GM23338 (cell line): ENCODE measurements around the gene NENF. TPM values are rescaled to one million over a fixed set of nuclear protein-coding genes. Genes with fewer than 3 reads are reported as not detected.

Source experiments
- ATAC-seq: fragments of 200-7000 bp; cut with Tn5 transposase; 3 replicates; pipeline ENCODE4 v1.9.1; 2020
- DNase-seq: peaks from one replicate; pipeline ENCODE4 v3.0.0-alpha.2; 2015; ENCODE audit warnings: low spot score
- H2AFZ ChIP-seq: fragments of 200-600 bp; sonication (generic); 2 replicates; pipeline ENCODE4 v1.8.0; 2016; ENCODE audit warnings: antibody characterized with exemption, mild to moderate bottlenecking, moderate library complexity
- H3F3A ChIP-seq: fragments of 200-600 bp; sonication (generic); replicated peaks from 2 replicates; pipeline ENCODE4 v1.8.0; 2017; ENCODE audit warnings: antibody characterized with exemption, mixed run types, low read depth
- H3K27ac ChIP-seq: fragments of 200-600 bp; sonication (generic); 2 replicates; pipeline ENCODE4 v1.6.1; 2016; ENCODE audit warnings: low read depth
- H3K27me3 ChIP-seq: fragments of 200-600 bp; sonication (generic); 2 replicates; pipeline ENCODE4 v1.8.0; 2016; ENCODE audit warnings: mild to moderate bottlenecking, mixed run types, moderate library complexity; ENCODE audit not compliant: insufficient read depth
- H3K36me3 ChIP-seq: fragments of 200-600 bp; sonication (generic); 2 replicates; pipeline ENCODE4 v1.8.0; 2016; ENCODE audit warnings: mild to moderate bottlenecking; ENCODE audit not compliant: insufficient read depth
- H3K4me1 ChIP-seq: fragments of 200-600 bp; sonication (generic); 2 replicates; pipeline ENCODE4 v1.8.0; 2016; ENCODE audit warnings: mild to moderate bottlenecking, moderate library complexity; ENCODE audit not compliant: insufficient read depth
- H3K4me2 ChIP-seq: fragments of 200-600 bp; sonication (generic); 2 replicates; pipeline ENCODE4 v1.7.1; 2017; ENCODE audit warnings: mixed run types
- H3K4me3 ChIP-seq: fragments of 200-600 bp; sonication (generic); 2 replicates; pipeline ENCODE4 v1.6.1; 2016; ENCODE audit warnings: mixed run types
- H3K79me2 ChIP-seq: fragments of 200-600 bp; sonication (generic); replicated peaks from 2 replicates; pipeline ENCODE4 v1.8.0; 2017; ENCODE audit warnings: mild to moderate bottlenecking; ENCODE audit not compliant: insufficient read depth
- H3K9me2 ChIP-seq: fragments of 200-600 bp; sonication (generic); 2 replicates; pipeline ENCODE4 v1.8.0; 2017; ENCODE audit not compliant: insufficient read depth
- H4K20me1 ChIP-seq: fragments of 200-600 bp; sonication (generic); replicated peaks from 2 replicates; pipeline ENCODE4 v1.8.0; 2017; ENCODE audit warnings: mild to moderate bottlenecking; ENCODE audit not compliant: insufficient read depth
- H3K27ac Mint-ChIP-seq: 2 replicates; pipeline ENCODE4 v1.8.0; 2020; ENCODE audit warnings: inconsistent platforms, mild to moderate bottlenecking, moderate library complexity, mixed read lengths
- H3K27me3 Mint-ChIP-seq: 3 replicates; pipeline ENCODE4 v1.8.0; 2022; ENCODE audit warnings: low read depth, mild to moderate bottlenecking, moderate library complexity, mixed read lengths, inconsistent platforms; ENCODE audit not compliant: insufficient read depth, poor library complexity
- H3K36me3 Mint-ChIP-seq: 3 replicates; pipeline ENCODE4 v1.8.0; 2021; ENCODE audit warnings: low read depth, mild to moderate bottlenecking, inconsistent platforms, moderate library complexity, mixed read lengths
- H3K4me1 Mint-ChIP-seq: 3 replicates; pipeline ENCODE4 v1.8.0; 2020; ENCODE audit warnings: mild to moderate bottlenecking, inconsistent platforms, mixed read lengths
- H3K4me3 Mint-ChIP-seq: 3 replicates; pipeline ENCODE4 v1.8.0; 2021; ENCODE audit warnings: moderate library complexity, mild to moderate bottlenecking, inconsistent platforms, mixed read lengths
- H3K9me3 Mint-ChIP-seq: 3 replicates; pipeline ENCODE4 v1.8.0; 2020; ENCODE audit warnings: moderate library complexity, mild to moderate bottlenecking, inconsistent platforms, mixed read lengths
- EZH2 ChIP-seq: fragments of 200-600 bp; sonication (generic); IDR thresholded peaks from one replicate; pipeline ENCODE4 v1.8.0; 2017; ENCODE audit warnings: antibody characterized with exemption, mild to moderate bottlenecking, low read depth; ENCODE audit not compliant: unreplicated experiment
- JUNB ChIP-seq: IDR thresholded peaks from one replicate; pipeline ENCODE4 v1.6.1; 2016; ENCODE audit warnings: antibody characterized with exemption; ENCODE audit not compliant: unreplicated experiment
- NANOG ChIP-seq: IDR thresholded peaks from 2 replicates; pipeline ENCODE4 v1.6.1; 2016; ENCODE audit warnings: antibody characterized with exemption, borderline replicate concordance
- STAT1 ChIP-seq: IDR thresholded peaks from one replicate; pipeline ENCODE4 v1.6.1; 2016; ENCODE audit warnings: antibody characterized with exemption; ENCODE audit not compliant: unreplicated experiment
- ZNF114 ChIP-seq: fragments of 250-450 bp; sonication (Bioruptor Pico); IDR thresholded peaks from 2 replicates; pipeline ENCODE4 v1.5.0; 2020; ENCODE audit warnings: mild to moderate bottlenecking, moderate library complexity
- ZNF462 ChIP-seq: fragments of 250-450 bp; sonication (Bioruptor Pico); IDR thresholded peaks from 2 replicates; pipeline ENCODE4 v1.5.0; 2020; ENCODE audit warnings: mild to moderate bottlenecking, moderate library complexity
- polyA plus RNA-seq: library from polyadenylated mRNA; unstranded; fragments of >200 nt; fragmentation: Nextera tagmentation; extraction: Ambion mirVana; gene quantifications from 2 replicates; pipeline ENCODE4 v1.2.1, GENCODE V29; 2016
- total RNA-seq: library from RNA; depleted of rRNA; stranded (reverse); fragments of >200 nt; shearing (Covaris generic); gene quantifications from 2 replicates; pipeline ENCODE4 v1.2.3, GENCODE V29; 2014
- TF ChIP-seq, protein P1 (sequence below), 2 experiments: fragments of 200-600 bp in 1 of 2; sonication (generic) in 1 of 2; conservative IDR thresholded peaks; 2 replicates each; pipeline versions ENCODE4 v1.5.1 to v1.6.1; 2016 to 2017; ENCODE audit warnings: antibody characterized with exemption in 2 of 2, low read depth in 2 of 2, mild to moderate bottlenecking in 2 of 2, moderate library complexity in 1 of 2
- TF ChIP-seq, protein P2 (sequence below): IDR thresholded peaks from 2 replicates; pipeline ENCODE4 v1.6.1; 2016; ENCODE audit warnings: antibody characterized with exemption

Gene NENF
- total and polyA plus RNA-seq, 2 experiments from 2014 or later = 27.6 to 60.7 TPM

DNA sequence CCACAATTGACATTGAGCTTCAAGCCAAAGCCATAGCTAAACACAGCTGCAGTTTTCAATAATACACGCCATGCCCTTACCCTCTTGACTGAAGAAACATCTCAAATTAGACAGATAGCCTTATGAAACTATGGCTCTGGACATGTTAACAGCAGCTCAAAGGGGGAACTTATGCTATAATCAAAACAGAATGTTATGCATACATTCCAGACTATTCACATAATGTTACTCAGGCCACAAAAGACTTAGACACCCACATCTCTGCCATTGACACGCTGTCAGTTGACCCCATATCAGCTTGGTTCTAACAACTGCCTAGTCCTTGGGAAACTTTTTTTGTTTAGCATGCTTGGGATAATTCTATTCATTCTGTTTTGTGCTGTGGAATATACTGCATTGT is 2.3 kb upstream of the NENF start:
- peaks cover 8% of the 10 kb centered on the region for H3K27me3 Mint-ChIP-seq
- no peaks in the 10 kb centered on the region for H3K36me3 Mint-ChIP-seq
- peaks cover 18% of the 10 kb centered on the region for H3K4me1 Mint-ChIP-seq
- no peak overlapping the region for H3K27ac Mint-ChIP-seq
- Histone ChIP-seq H3K79me2 (no peaks in the 10 kb centered on the region), H3K27ac (no peak overlapping the region), H3K4me1 (peaks cover 16% of the 10 kb centered on the region; the same call in 1 of the 2 replicates), H3K4me2 (no peak overlapping the region), H4K20me1 (no peaks in the 10 kb centered on the region), H3K27me3 (peaks cover 12% of the 10 kb centered on the region), H2AFZ (no peak overlapping the region), H3K9me2 (no peaks in the 10 kb centered on the region), H3K36me3 (no peaks in the 10 kb centered on the region), H3K4me3 (no peak overlapping the region), H3F3A (no peaks in the 10 kb centered on the region)
- no peak for TF ChIP-seq JUNB
- TF ChIP-seq ZNF114 (CRISPR knock-in tag) = no peak
- DNase-seq (no peak), ATAC-seq (no peak)
- no peaks in the 10 kb centered on the region for H3K9me3 Mint-ChIP-seq
- H3K4me3 Mint-ChIP-seq = no peak overlapping the region

DNA sequence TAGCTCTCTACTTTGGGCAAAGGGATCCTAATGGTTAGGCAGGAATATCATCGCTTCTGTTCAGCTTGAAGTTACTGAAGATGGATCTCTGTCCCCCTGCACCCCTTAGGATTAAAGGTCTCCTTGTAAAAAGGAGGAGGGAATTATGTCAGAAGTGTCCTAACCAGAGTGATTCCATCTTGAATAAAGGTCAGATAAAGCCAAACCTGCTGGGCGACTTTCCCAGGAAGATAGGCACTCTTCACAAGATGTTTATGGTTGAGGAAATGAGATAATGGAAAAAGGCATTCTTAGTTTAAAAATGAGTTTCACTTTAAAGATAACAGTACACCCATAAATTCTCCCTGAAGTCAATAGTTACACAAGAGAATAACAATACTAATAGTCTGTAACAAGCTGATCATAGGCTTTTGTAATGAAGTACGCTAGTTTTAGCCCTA is 1.7 kb upstream of the NENF start:
- DNase-seq (no peak), ATAC-seq (no peak)
- Histone ChIP-seq H3K4me2 (no peak overlapping the region), H3K36me3 (no peaks in the 10 kb centered on the region), H3K27me3 (peaks cover 12% of the 10 kb centered on the region), H3K79me2 (no peaks in the 10 kb centered on the region), H3K4me1 (peaks cover 16% of the 10 kb centered on the region; the same call in 1 of the 2 replicates), H3K9me2 (no peaks in the 10 kb centered on the region), H4K20me1 (no peaks in the 10 kb centered on the region), H3K27ac (no peak overlapping the region), H3F3A (no peaks in the 10 kb centered on the region), H3K4me3 (no peak overlapping the region), H2AFZ (no peak overlapping the region)
- peaks cover 18% of the 10 kb centered on the region for H3K4me1 Mint-ChIP-seq
- no peak for TF ChIP-seq JUNB
- TF ChIP-seq STAT1 = no peak
- H3K9me3 Mint-ChIP-seq = no peaks in the 10 kb centered on the region
- peaks cover 8% of the 10 kb centered on the region for H3K27me3 Mint-ChIP-seq
- no peak overlapping the region for H3K27ac Mint-ChIP-seq
- H3K4me3 Mint-ChIP-seq = no peak overlapping the region
- no peaks in the 10 kb centered on the region for H3K36me3 Mint-ChIP-seq

- peaks cover 18% of the 10 kb centered on the region for H3K4me1 Mint-ChIP-seq
- H3K36me3 Mint-ChIP-seq = no peaks in the 10 kb centered on the region
- ATAC-seq (peak; percentile 34), DNase-seq (peak; percentile 56)
- Histone ChIP-seq H4K20me1 (0 out of 2 replicates have a peak, but pooled peaks cover 4% of the 10 kb centered on the region), H3K79me2 (no peaks in the 10 kb centered on the region), H3F3A (no peaks in the 10 kb centered on the region), H3K9me2 (no peaks in the 10 kb centered on the region), H3K4me3 (no peak overlapping the region), H3K4me2 (peak overlapping the region; percentile 78; the same call in 1 of the 2 replicates), H3K4me1 (peaks cover 16% of the 10 kb centered on the region; the same call in 1 of the 2 replicates), H3K27ac (no peak overlapping the region), H2AFZ (no peak overlapping the region), H3K27me3 (peaks cover 12% of the 10 kb centered on the region), H3K36me3 (no peaks in the 10 kb centered on the region)
- H3K27ac Mint-ChIP-seq = no peak overlapping the region
- H3K4me3 Mint-ChIP-seq = peak overlapping the region; percentile 5; the same call in 1 of the 3 replicates
- no peaks in the 10 kb centered on the region for H3K9me3 Mint-ChIP-seq
- H3K27me3 Mint-ChIP-seq = peaks cover 8% of the 10 kb centered on the region
- TF ChIP-seq ZNF114 (CRISPR knock-in tag) = no peak
- TF ChIP-seq, protein P1, sequence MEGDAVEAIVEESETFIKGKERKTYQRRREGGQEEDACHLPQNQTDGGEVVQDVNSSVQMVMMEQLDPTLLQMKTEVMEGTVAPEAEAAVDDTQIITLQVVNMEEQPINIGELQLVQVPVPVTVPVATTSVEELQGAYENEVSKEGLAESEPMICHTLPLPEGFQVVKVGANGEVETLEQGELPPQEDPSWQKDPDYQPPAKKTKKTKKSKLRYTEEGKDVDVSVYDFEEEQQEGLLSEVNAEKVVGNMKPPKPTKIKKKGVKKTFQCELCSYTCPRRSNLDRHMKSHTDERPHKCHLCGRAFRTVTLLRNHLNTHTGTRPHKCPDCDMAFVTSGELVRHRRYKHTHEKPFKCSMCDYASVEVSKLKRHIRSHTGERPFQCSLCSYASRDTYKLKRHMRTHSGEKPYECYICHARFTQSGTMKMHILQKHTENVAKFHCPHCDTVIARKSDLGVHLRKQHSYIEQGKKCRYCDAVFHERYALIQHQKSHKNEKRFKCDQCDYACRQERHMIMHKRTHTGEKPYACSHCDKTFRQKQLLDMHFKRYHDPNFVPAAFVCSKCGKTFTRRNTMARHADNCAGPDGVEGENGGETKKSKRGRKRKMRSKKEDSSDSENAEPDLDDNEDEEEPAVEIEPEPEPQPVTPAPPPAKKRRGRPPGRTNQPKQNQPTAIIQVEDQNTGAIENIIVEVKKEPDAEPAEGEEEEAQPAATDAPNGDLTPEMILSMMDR (conservative IDR thresholded peaks at IDR 0.05; ENCODE audit: low read depth in 2 of 2) = no peak
- TF ChIP-seq EZH2 = no peak
- no peak for TF ChIP-seq NANOG
- TF ChIP-seq, protein P2, sequence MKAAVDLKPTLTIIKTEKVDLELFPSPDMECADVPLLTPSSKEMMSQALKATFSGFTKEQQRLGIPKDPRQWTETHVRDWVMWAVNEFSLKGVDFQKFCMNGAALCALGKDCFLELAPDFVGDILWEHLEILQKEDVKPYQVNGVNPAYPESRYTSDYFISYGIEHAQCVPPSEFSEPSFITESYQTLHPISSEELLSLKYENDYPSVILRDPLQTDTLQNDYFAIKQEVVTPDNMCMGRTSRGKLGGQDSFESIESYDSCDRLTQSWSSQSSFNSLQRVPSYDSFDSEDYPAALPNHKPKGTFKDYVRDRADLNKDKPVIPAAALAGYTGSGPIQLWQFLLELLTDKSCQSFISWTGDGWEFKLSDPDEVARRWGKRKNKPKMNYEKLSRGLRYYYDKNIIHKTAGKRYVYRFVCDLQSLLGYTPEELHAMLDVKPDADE = no peak
- TF ChIP-seq ZNF462 (CRISPR knock-in tag) = no peak
Measured at GRCh38 chr1:212431644-212432043, 1.1 kb upstream of the NENF start.
